ENCODE data around the gene CFB. TPM values are rescaled to one million over a fixed set of nuclear protein-coding genes. Genes with fewer than 3 reads are reported as not detected.

CFB gene
- total and polyA plus RNA-seq, 9 of the 15 experiments (the other 6 are each of a cell fraction or from before 2014, with no cell fraction given) = 0.08 to 0.91 (median 0.22) TPM; not detected in 4

DNA sequence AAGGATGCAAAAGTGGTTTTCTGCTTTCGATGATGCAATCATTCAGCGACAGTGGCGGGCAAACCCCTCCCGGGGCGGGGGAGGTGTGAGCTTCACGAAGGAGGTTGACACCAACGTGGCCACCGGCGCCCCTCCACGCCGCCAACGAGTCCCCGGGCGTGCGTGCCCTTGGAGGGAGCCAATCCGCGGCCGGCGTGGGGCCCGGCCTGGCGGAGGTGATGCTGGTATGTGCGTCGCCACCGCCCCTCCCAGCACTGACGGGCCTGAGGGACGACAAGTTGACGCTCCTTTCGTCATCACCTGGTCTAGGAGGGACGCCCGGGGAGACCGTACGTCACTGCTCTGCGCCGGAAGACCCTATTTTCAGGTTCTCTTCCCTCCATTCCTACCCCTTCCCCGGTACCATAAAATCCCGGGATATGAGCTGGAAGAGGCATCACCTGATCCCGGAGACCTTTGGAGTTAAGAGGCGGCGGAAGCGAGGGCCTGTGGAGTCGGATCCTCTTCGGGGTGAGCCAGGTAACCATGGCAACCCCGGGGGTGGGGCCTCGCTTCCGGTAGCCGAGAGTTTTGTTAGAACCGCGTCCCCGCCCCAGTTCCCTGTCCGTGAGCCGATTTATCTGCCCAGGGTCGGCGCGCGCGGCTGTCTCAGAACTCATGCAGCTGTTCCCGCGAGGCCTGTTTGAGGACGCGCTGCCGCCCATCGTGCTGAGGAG is 26.3 kb downstream of the CFB start, which contains the start of gene DXO (continued):
- TF ChIP-seq, protein P1, sequence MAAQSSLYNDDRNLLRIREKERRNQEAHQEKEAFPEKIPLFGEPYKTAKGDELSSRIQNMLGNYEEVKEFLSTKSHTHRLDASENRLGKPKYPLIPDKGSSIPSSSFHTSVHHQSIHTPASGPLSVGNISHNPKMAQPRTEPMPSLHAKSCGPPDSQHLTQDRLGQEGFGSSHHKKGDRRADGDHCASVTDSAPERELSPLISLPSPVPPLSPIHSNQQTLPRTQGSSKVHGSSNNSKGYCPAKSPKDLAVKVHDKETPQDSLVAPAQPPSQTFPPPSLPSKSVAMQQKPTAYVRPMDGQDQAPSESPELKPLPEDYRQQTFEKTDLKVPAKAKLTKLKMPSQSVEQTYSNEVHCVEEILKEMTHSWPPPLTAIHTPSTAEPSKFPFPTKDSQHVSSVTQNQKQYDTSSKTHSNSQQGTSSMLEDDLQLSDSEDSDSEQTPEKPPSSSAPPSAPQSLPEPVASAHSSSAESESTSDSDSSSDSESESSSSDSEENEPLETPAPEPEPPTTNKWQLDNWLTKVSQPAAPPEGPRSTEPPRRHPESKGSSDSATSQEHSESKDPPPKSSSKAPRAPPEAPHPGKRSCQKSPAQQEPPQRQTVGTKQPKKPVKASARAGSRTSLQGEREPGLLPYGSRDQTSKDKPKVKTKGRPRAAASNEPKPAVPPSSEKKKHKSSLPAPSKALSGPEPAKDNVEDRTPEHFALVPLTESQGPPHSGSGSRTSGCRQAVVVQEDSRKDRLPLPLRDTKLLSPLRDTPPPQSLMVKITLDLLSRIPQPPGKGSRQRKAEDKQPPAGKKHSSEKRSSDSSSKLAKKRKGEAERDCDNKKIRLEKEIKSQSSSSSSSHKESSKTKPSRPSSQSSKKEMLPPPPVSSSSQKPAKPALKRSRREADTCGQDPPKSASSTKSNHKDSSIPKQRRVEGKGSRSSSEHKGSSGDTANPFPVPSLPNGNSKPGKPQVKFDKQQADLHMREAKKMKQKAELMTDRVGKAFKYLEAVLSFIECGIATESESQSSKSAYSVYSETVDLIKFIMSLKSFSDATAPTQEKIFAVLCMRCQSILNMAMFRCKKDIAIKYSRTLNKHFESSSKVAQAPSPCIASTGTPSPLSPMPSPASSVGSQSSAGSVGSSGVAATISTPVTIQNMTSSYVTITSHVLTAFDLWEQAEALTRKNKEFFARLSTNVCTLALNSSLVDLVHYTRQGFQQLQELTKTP (IDR thresholded peaks at IDR 0.05; ENCODE audit: low read depth in 1 of 2, partially characterized antibody in 2 of 2) = peak in 1 of 2 experiments; percentile 76
- TF ChIP-seq NFE2 (IDR thresholded peaks at IDR 0.05; ENCODE audit: low read depth) (no peak), SMAD2 (IDR thresholded peaks at IDR 0.05; ENCODE audit: low read depth, low read length) (no peak), PTBP1 (IDR thresholded peaks at IDR 0.05; ENCODE audit: low read depth, low read length) (peak; percentile 58), ZNF431 (CRISPR knock-in tag; IDR thresholded peaks at IDR 0.05) (0 out of 2 replicates have a peak, but pooled peaks have one; percentile 37), PTRF (tag; IDR thresholded peaks at IDR 0.05) (no peak), SREBF2 (CRISPR knock-in tag; IDR thresholded peaks at IDR 0.05) (no peak), NBN (IDR thresholded peaks at IDR 0.05; ENCODE audit: low read depth) (peak; percentile 100), BACH1 (tag; IDR thresholded peaks at IDR 0.05) (peak; percentile 63; the same call in 1 of the 2 replicates), CCAR2 (IDR thresholded peaks at IDR 0.05; ENCODE audit: low read depth, low read length) (no peak), U2AF1 (optimal IDR thresholded peaks at IDR 0.05; ENCODE audit: low read depth, low read length) (no peak), ZNF197 (CRISPR knock-in tag; IDR thresholded peaks at IDR 0.05; ENCODE audit: low read depth) (no peak; the same call in 1 of the 2 replicates), NELFE (IDR thresholded peaks at IDR 0.05; ENCODE audit: insufficient read depth, insufficient read length) (no peak), ZNF551 (CRISPR knock-in tag; IDR thresholded peaks at IDR 0.05) (no peak), ZNF780A (CRISPR knock-in tag; IDR thresholded peaks at IDR 0.05) (no peak), ZNF133 (CRISPR knock-in tag; IDR thresholded peaks at IDR 0.05) (no peak; the same call in 1 of the 2 replicates), GATA2 (CRISPR knock-in tag; IDR thresholded peaks at IDR 0.05) (no peak)
- TF ChIP-seq, protein P2, sequence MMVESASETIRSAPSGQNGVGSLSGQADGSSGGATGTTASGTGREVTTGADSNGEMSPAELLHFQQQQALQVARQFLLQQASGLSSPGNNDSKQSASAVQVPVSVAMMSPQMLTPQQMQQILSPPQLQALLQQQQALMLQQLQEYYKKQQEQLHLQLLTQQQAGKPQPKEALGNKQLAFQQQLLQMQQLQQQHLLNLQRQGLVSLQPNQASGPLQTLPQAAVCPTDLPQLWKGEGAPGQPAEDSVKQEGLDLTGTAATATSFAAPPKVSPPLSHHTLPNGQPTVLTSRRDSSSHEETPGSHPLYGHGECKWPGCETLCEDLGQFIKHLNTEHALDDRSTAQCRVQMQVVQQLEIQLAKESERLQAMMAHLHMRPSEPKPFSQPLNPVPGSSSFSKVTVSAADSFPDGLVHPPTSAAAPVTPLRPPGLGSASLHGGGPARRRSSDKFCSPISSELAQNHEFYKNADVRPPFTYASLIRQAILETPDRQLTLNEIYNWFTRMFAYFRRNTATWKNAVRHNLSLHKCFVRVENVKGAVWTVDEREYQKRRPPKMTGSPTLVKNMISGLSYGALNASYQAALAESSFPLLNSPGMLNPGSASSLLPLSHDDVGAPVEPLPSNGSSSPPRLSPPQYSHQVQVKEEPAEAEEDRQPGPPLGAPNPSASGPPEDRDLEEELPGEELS (CRISPR knock-in tag; IDR thresholded peaks at IDR 0.05; ENCODE audit: borderline replicate concordance) = no peak
- TF ChIP-seq, protein P3, sequence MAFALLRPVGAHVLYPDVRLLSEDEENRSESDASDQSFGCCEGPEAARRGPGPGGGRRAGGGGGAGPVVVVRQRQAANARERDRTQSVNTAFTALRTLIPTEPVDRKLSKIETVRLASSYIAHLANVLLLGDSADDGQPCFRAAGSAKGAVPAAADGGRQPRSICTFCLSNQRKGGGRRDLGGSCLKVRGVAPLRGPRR (CRISPR knock-in tag; IDR thresholded peaks at IDR 0.05) = no peak
- TF ChIP-seq, protein P4, sequence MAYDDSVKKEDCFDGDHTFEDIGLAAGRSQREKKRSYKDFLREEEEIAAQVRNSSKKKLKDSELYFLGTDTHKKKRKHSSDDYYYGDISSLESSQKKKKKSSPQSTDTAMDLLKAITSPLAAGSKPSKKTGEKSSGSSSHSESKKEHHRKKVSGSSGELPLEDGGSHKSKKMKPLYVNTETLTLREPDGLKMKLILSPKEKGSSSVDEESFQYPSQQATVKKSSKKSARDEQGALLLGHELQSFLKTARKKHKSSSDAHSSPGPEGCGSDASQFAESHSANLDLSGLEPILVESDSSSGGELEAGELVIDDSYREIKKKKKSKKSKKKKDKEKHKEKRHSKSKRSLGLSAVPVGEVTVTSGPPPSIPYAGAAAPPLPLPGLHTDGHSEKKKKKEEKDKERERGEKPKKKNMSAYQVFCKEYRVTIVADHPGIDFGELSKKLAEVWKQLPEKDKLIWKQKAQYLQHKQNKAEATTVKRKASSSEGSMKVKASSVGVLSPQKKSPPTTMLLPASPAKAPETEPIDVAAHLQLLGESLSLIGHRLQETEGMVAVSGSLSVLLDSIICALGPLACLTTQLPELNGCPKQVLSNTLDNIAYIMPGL (CRISPR knock-in tag; IDR thresholded peaks at IDR 0.05) = no peak; the same call in 1 of the 2 replicates
